RWPE2 (cell line): ENCODE measurements around the gene LARP1.

Source experiments
- ATAC-seq: fragments of 200-7000 bp; cut with Tn5 transposase; 3 replicates; pipeline ENCODE4 v1.9.1; 2021; ENCODE audit warnings: low read depth
- DNase-seq: peaks from one replicate; pipeline ENCODE4 v3.0.0-alpha.2; 2020; ENCODE audit warnings: low spot score
- H3K27ac ChIP-seq: fragments of 450-650 bp; 2 replicates; pipeline ENCODE4 v1.5.1; 2017; ENCODE audit warnings: mild to moderate bottlenecking; ENCODE audit not compliant: poor library complexity, severe bottlenecking
- H3K27me3 ChIP-seq: fragments of 250-450 bp; sonication (Bioruptor Pico); 2 replicates; pipeline ENCODE4 v1.5.1; 2021; ENCODE audit warnings: mild to moderate bottlenecking, moderate library complexity; ENCODE audit not compliant: insufficient read depth, poor library complexity, severe bottlenecking
- H3K36me3 ChIP-seq: fragments of 250-450 bp; sonication (Bioruptor Pico); 2 replicates; pipeline ENCODE4 v1.5.1; 2020; ENCODE audit warnings: low read depth, mild to moderate bottlenecking, moderate library complexity
- H3K4me1 ChIP-seq: fragments of 250-450 bp; sonication (Bioruptor Pico); 2 replicates; pipeline ENCODE4 v1.5.1; 2021; ENCODE audit warnings: mild to moderate bottlenecking, moderate library complexity; ENCODE audit not compliant: insufficient read depth, poor library complexity, severe bottlenecking
- H3K4me3 ChIP-seq: fragments of 250-450 bp; sonication (Bioruptor Pico); 2 replicates; pipeline ENCODE4 v1.5.1; 2021; ENCODE audit warnings: mild to moderate bottlenecking, moderate library complexity; ENCODE audit not compliant: severe bottlenecking
- H3K9me3 ChIP-seq: fragments of 250-450 bp; sonication (Bioruptor Pico); 2 replicates; pipeline ENCODE4 v1.5.1; 2021; ENCODE audit warnings: mild to moderate bottlenecking, moderate library complexity; ENCODE audit not compliant: severe bottlenecking
- CTCF ChIP-seq: fragments of 450-650 bp; IDR thresholded peaks from one replicate; pipeline ENCODE4 v1.5.1; 2017; ENCODE audit warnings: mild to moderate bottlenecking, moderate library complexity; ENCODE audit not compliant: poor library complexity, severe bottlenecking

LARP1 gene

GRCh38 chr5:154813158-154813557 lies 58.0 kb downstream of the LARP1 start:
- Histone ChIP-seq H3K4me1 (no peaks in the 10 kb centered on the region), H3K27ac (no peak overlapping the region), H3K36me3 (peaks cover 95% of the 10 kb centered on the region), H3K9me3 (no peaks in the 10 kb centered on the region), H3K4me3 (no peak overlapping the region), H3K27me3 (no peaks in the 10 kb centered on the region)
- TF ChIP-seq CTCF: no peak
- DNase-seq (no peak), ATAC-seq (no peak)

- DNase-seq (no peak), ATAC-seq (no peak)
- Histone ChIP-seq H3K27ac (no peak overlapping the region), H3K4me3 (no peak overlapping the region), H3K4me1 (no peaks in the 10 kb centered on the region), H3K27me3 (no peaks in the 10 kb centered on the region), H3K9me3 (no peaks in the 10 kb centered on the region), H3K36me3 (peaks cover 95% of the 10 kb centered on the region)
- TF ChIP-seq CTCF: no peak
Measured at GRCh38 chr5:154813736-154814135, 58.6 kb downstream of the LARP1 start.

- DNase-seq (no peak), ATAC-seq (no peak)
- no peak for TF ChIP-seq CTCF
- peaks cover 92% of the 10 kb centered on the region for H3K36me3 ChIP-seq
- H3K4me3 ChIP-seq: no peak overlapping the region
- no peaks in the 10 kb centered on the region for H3K27me3 ChIP-seq
- H3K4me1 ChIP-seq: no peaks in the 10 kb centered on the region
- H3K9me3 ChIP-seq: no peaks in the 10 kb centered on the region
- H3K27ac ChIP-seq: no peak overlapping the region
Measured at GRCh38 chr5:154815025-154815424, 59.8 kb downstream of the LARP1 start.

DNA sequence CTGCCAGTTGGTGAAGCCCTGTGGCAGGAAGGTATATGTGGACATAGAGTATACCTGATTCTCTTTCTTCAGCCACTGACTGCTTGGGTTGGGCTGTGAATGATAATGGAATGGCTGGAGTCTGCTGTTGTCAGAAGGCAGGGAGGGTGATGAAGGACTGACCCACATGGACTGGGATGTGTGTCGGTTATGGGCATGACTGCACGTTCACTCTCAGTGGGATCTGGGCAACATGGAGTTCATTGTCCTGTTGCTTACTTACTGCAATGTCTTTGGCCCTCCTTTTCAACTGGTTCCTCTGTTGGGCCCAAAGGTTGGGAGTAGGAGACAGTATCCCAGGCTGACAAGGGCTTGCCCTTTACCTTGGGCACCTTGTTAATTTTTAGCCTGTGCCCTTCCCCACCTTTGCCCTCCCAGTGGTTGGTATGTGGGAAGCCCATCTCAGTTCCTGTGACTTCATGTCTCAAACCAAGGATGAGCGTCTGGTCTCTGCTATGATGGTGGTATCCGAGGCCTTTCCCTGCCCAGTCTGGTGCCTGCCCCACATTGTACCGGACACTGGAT lies 60.6 kb downstream of the LARP1 start:
- Histone ChIP-seq H3K27ac (no peak overlapping the region), H3K4me1 (no peaks in the 10 kb centered on the region), H3K9me3 (no peaks in the 10 kb centered on the region), H3K4me3 (no peak overlapping the region), H3K36me3 (peaks cover 88% of the 10 kb centered on the region), H3K27me3 (no peaks in the 10 kb centered on the region)
- no peak for DNase-seq
- no peak; the same call in 2 of the 3 replicates for ATAC-seq
- TF ChIP-seq CTCF: no peak

- DNase-seq (no peak), ATAC-seq (no peak)
- no peak for TF ChIP-seq CTCF
- H3K27me3 ChIP-seq: no peaks in the 10 kb centered on the region
- H3K9me3 ChIP-seq: no peaks in the 10 kb centered on the region
- H3K4me3 ChIP-seq: no peak overlapping the region
- peaks cover 78% of the 10 kb centered on the region for H3K36me3 ChIP-seq
- H3K4me1 ChIP-seq: no peaks in the 10 kb centered on the region
- no peak overlapping the region for H3K27ac ChIP-seq
Measured at GRCh38 chr5:154816891-154817492, 61.8 kb downstream of the LARP1 start.
